HL-60/S4 treated with phorbol 12-myristate 13-acetate at 8.2 ng/mL for 4 days and 3 days (cell line): ENCODE results near the gene EFNA2.
"Not testable (repeated sequence)": the region's sequence is repeated elsewhere in the genome, so short reads cannot be mapped to it uniquely, and the experiment has no call there.

Experiments
- in situ Hi-C: fragments of 300-500 bp; cut with MboI; formaldehyde crosslinking; loops from 2 replicates; pipeline ENCODE4 v1.15.0; 2022; ENCODE audit warnings: low sequenced_read_pairs

EFNA2 gene

GRCh38 chr19:1295169-1296012 is 9.7 kb downstream of the EFNA2 start:
- in situ Hi-C loops: no loop called here

DNA sequence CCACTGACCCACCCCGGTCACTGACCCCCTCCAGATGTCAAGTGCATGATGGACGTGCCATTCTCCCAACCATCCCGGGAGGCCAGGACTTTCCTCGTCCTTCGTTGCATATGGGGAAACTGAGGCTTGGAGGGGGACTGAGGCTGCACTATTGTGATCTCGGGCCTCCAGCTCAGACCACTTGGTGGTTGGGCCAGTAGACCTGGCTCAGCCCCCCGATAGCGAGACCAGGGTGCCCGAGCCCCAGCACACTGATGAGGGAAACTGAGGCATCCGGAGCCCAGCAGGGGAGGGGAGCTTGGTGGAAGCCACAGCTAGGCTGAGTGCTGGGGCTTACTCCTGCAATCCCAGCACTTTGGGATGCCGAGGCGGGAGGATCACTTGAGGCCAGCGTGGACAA is 10.4 kb downstream of the EFNA2 start:
- in situ Hi-C loops: no loop called here

DNA sequence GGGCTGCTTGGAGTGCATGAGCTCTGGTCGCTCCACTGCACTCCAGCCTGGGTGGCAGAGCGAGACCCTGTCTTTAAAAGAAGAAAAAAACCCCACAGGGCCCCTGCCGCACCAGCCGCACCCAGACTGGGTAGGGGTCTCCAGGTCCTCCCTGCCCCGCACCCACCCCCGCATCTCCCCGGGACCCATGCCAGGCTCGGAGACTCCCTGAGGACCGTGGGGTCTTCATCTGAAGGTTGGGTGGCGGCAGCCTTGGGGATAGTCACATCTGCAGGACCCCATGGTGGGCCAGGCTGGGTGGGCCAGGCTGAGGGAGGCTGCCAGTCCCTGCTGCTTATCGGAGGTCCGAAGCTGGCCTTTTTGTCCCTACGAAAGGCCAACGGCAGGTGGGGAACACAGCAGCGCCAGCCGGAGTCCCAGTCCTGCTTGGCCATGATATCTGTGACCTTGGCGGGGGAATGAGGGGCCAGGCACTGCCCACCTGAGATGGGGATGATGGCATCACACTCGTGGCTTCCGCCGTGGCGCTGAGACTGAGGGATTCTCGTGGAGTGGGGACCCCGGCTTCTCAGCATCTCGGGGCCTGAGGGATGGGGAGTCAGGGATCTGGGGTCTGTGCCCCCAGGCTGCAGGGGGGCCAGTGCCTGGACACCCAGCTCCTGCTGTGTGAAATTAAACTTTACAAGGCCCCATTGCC is 11.1 kb downstream of the EFNA2 start:
- in situ Hi-C loops: no loop called here

GRCh38 chr19:1298235-1298634 is 12.6 kb downstream of the EFNA2 start:
- in situ Hi-C loops: no loop called here

- in situ Hi-C loops: no loop called here
Measured at GRCh38 chr19:1299801-1300200, 14.1 kb downstream of the EFNA2 start.

- in situ Hi-C loops: no loop called here
Measured at GRCh38 chr19:1300744-1301490, 15.2 kb downstream of the EFNA2 start.

GRCh38 chr19:1302533-1303239 is 17.0 kb downstream of the EFNA2 start:
- in situ Hi-C loops: no loop called here

- in situ Hi-C loops: no loop called here
Measured at GRCh38 chr19:1304197-1304924, 18.7 kb downstream of the EFNA2 start.

DNA sequence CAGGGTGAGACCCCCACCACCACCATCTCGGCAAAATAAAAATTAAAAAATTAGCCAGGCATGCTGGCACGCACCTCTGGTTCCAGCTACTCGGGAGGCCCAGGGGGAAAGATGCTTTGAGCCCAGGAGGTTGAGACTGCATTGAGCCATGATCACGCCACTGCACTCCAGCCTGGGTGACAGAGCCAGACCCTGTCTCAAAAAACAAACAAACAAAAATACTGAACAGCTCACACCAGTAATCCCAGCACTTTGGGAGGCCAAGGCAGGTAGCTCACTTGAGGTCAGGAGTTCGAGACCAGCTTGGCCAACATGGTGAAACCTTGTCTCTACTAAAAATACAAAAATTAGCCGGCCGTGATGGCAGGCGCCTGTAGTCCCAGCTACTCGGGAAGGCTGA is 19.7 kb downstream of the EFNA2 start:
- in situ Hi-C loops: not testable (repeated sequence)

DNA sequence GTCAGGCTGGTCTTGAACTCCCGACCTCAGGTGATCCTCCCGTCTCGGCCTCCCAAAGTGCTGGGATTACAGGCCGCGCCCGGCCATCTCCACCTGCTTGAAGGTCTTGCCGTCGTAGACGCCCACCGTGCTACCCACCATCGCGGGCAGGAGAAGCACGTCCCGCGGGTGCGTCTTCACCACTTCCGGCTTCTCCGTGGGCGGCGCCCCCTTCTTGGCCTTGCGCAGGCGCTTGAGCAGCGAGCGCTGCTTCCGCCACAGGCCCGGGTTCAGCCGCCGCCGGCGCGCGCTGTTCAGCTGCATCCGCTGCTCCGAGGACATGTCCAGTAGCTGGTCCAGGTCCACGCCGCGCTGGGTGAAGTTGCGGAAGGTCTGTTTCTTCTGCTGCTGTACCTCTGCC is 21.6 kb downstream of the EFNA2 start:
- in situ Hi-C loops: no loop called here

- in situ Hi-C loops: no loop called here
Measured at GRCh38 chr19:1307755-1308303, 22.2 kb downstream of the EFNA2 start.

- in situ Hi-C loops: no loop called here
Measured at GRCh38 chr19:1308718-1309117, 23.0 kb downstream of the EFNA2 start.

- in situ Hi-C loops: no loop called here
Measured at GRCh38 chr19:1309977-1310852, 24.5 kb downstream of the EFNA2 start.

- in situ Hi-C loops: no loop called here
Measured at GRCh38 chr19:1310853-1311180, 25.1 kb downstream of the EFNA2 start.

GRCh38 chr19:1311543-1312091 is 25.9 kb downstream of the EFNA2 start:
- in situ Hi-C loops: no loop called here

DNA sequence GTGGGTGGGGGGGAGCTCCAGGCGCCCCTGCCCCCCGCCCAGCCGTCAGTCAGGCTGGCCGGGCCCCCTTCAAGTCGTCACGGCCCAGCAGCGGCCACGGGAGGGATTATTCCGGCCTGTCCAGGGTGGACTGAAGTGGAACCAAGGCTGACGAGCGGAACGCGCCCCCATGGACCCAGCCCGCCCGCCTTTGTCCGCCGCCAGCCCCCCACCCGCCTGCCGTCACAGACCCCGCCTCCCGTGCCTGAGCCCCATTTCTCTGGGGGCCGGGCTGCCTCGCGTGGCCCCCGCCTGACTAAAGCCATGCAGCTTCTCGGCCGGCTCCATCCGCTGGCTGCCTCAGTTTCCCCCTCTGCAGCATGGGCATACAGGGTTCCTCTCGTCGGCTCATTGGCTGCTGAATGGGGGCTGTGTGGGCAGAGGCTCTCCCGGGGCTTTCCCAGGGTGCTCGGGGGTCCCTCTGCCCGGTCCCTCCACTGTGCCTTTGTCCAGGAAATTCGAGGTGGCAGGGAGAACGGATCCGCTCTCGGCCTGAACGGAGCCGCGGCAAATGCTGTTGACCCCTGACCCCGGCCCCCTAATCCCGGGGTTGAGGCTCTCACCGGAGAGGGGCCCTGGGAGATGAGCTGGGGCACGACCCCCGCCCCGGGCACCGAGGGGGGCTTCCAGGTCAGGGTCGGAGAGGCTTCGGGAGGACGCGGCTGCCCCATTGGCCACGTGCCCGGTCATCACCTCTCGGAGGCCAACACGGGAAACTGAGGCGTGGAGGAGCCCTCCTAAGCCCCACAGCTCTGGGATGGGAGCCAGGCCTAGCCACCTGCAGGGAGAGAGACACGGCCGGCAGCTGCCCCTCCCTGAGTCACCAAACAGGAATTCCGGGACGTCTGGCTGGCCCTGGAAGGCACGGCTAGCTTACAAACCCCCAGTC is 27.4 kb downstream of the EFNA2 start:
- in situ Hi-C loops: no loop called here

GRCh38 chr19:1313695-1314613 is 28.3 kb downstream of the EFNA2 start:
- in situ Hi-C loops: no loop called here
